D721Med (cell line): Measurements from ENCODE around the gene ADAM10.

ENCODE experiments used
- DNase-seq: peaks from one replicate; pipeline ENCODE4 v3.0.0; 2011; ENCODE audit warnings: low spot score; ENCODE audit not compliant: insufficient read length
- FAIRE-seq: peaks from 2 replicates; lab custom pipeline; 2011; peaks lifted over from hg19 to GRCh38; lab: Jason Lieb, UNC
- TF ChIP-seq, protein P1 (sequence below): IDR thresholded peaks from 2 replicates; pipeline ENCODE4 v1.5.1; 2012; ENCODE audit warnings: mild to moderate bottlenecking, control low read depth; ENCODE audit not compliant: insufficient read depth; ENCODE audit errors: missing control alignments

The ADAM10 gene

DNA sequence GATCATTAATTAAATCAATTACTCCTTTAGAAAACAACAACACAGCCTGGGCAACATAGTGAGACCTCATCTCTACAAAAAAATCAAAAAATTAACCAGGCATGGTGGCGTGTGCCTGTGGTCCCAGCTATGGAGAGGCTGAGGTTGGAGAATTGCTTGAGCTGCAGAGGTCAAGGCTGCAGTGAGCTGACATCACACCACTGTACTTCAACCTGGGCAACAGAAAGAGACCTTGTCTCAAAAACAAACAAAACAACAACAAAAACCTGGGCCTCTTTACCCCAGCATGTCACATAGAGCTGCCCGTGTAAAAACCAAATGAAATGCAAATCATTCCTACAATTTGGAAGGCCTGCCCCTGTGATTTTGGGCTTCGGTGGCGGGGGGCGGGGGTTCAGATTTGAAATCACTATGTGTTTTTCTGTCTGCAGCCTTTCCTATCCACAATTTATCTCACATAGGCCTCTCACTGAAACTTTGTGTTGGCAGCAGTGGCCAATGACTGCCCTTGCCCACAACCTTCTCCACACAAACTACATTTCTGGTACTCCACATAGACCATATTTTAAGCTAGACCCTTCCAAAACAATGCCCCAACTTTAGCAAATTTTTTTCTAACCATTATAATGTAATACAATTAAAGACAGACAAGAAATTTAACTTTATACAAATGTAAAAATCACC lies 6.5 kb downstream of the ADAM10 start:
- TF ChIP-seq, protein P1, sequence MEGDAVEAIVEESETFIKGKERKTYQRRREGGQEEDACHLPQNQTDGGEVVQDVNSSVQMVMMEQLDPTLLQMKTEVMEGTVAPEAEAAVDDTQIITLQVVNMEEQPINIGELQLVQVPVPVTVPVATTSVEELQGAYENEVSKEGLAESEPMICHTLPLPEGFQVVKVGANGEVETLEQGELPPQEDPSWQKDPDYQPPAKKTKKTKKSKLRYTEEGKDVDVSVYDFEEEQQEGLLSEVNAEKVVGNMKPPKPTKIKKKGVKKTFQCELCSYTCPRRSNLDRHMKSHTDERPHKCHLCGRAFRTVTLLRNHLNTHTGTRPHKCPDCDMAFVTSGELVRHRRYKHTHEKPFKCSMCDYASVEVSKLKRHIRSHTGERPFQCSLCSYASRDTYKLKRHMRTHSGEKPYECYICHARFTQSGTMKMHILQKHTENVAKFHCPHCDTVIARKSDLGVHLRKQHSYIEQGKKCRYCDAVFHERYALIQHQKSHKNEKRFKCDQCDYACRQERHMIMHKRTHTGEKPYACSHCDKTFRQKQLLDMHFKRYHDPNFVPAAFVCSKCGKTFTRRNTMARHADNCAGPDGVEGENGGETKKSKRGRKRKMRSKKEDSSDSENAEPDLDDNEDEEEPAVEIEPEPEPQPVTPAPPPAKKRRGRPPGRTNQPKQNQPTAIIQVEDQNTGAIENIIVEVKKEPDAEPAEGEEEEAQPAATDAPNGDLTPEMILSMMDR: no peak
- no peak for DNase-seq
- no peak for FAIRE-seq

DNA sequence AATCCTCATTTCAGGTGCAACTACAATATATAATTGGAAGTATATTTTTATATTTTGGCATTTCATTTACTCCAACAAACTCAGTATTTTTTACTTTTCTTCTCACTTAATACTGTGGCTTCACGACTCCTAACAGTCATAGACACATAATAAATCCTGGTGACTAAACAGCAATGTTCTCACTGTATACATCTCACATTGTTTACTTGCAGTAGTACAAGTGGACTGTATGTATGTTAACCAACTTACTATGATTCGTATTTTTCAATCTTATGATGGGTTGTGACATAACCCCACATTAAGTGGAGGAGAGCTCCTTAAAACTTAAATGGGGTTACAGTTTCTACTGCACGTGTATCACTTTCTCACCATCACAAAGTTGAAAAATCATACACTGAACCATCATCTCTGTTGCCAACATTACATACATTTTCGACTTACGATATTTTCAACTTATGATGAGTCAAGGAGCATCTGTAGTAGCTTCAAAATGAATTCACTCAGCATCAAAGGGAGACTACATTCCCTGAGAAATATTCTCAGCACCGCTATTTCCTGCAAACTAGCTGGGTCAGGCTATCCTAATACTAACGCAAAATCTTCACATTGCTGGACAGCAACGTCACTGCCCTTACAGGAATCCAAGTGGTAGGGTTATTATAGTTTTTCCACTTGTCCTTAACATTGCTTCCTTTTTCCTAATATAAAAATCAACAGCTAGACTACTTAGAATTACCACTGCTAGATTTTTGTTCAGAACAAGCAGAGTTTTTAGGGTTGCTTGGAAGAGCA lies 7.3 kb downstream of the ADAM10 start:
- TF ChIP-seq, protein P1: no peak
- FAIRE-seq (no peak), DNase-seq (no peak)

DNA sequence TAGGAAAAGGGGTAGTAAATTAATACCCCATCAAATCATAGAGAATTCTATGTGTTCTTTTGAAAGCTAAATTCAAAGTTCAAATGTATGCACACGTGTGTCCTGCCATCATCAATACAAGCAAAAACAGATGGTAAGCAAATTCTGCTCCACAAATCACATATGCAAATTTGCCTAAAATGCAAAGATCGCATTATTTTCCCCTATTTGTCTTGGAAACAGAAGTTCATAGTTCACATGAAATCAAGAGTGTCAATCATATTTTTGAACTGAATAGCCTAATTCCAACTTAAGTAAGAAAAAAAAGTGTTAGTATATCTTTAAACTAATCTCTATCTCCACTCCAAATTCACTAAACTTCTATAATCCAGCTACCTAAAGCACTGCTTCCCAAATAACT lies 8.5 kb downstream of the ADAM10 start:
- no peak for FAIRE-seq

DNA sequence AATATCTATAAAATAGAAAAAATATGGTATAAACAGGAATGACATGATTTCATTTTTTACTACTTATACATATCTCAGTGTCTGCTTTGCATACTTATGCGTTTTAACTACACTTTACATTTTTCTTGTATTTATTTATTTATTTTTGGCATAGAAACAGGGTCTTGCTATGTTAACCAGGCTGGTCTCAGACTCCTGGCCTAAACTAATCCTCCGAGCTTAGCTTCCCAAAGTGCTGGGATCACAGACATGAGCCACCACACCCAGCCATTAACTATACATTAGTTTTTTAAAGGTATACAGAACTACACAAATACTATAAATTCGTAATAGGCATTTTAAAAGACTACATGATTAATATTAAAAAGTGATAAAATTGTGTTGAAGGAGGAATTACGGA lies 9.1 kb downstream of the ADAM10 start:
- no peak for DNase-seq
- TF ChIP-seq, protein P1: no peak
- FAIRE-seq: no peak

More for the DNA sequence above, 8.5 kb downstream of the ADAM10 start:
- TF ChIP-seq, protein P1: no peak
- DNase-seq: no peak

DNA sequence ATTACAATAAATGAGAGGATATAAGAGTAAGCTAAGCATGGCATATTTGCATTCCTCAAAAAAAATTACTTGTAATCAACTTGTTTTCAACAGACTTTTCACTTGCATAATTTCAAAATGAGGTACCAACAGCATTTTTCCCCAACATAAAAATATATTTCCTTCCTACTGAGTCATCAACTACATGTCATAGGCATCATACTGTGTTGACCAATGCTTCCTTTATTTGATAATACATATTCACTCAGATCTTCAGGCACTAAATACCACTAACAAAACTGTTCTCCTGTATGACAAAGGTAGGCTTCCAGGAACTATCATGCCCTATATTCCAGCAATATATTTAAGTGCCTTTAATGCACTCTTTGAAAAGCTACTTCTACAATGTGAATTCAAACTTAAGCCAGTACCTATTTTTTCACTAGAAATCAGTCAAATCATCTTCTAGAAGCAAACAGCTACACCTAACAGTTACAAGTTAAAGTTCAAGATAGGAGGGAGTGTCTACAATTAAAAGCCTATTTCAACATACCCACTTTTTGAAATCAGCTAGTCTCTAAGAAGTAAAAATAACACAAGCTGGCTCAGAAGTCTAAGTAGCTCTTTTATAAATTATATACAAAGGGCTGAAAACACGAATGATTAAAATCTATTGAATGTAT lies 11.3 kb downstream of the ADAM10 start:
- no peak for FAIRE-seq

DNA sequence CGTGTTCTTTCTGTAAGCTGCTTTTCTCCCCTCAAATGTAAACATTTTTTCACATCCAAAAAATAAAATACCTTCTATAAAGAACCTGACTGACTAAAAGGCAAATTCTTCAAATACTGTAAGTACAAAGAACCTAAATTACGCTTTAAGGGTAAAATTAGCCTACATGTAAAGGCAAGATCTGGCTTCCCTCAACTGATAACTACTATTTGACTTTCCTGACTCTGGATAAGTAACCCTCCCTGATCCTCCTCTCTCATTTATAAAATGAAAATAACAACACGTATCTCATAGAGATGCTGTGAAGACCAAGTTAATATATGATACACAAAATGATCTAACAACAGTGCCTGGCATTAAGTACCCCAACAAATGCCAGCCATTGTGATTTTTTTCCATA lies 12.2 kb downstream of the ADAM10 start:
- no peak for FAIRE-seq
- TF ChIP-seq, protein P1: no peak
- DNase-seq: no peak

More for the DNA sequence above, 11.3 kb downstream of the ADAM10 start:
- TF ChIP-seq, protein P1: no peak
- DNase-seq: no peak
